GM18511 (cell line): ENCODE data around the gene SART1.
A peak's percentile ranks its signal among the peaks of the same experiment; 100 is the strongest.

Experiments used
- ATAC-seq: cut with Tn5 transposase; IDR thresholded peaks from one replicate; pipeline ENCODE4 v1.9.1; 2021; ENCODE audit warnings: mild to moderate bottlenecking, moderate library complexity; ENCODE audit not compliant: unreplicated experiment

SART1 gene

DNA sequence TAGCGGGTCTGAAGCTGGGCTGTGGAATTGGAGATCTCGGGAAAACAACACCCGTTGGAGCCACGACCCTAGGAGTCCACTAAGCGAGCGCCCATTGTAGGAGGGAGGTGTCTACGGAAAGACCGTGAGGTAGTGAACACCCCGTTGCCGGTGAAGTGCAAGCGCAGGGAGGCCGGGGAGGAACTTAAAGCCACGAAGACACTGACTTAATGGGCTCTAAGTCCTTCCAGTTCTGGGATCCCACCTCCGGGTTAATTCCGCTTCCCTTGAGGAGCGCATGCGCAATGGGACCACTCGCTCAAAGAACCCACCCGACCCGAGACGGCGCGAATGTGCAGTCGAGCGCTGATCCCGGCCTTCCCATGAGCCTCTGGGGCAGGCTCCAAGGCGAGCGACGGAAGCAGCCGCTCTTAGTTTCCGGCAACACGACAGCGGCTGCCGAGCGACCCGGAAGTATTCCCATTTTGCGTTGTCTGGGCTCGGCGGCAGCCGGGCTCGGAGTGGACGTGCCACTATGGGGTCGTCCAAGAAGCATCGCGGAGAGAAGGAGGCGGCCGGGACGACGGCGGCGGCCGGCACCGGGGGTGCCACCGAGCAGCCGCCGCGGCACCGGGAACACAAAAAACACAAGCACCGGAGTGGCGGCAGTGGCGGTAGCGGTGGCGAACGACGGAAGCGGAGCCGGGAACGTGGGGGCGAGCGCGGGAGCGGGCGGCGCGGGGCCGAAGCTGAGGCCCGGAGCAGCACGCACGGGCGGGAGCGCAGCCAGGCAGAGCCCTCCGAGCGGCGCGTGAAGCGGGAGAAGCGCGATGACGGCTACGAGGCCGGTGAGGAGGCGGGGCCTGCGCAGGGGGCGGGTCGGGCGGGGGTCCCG lies at the start of gene SART1:
Gene SART1 (plus strand): TSS at position 468 of the 874 bp plus-strand sequence. CDS start 47 bp downstream, at position 515.
- ATAC-seq, result peak; percentile 88

DNA sequence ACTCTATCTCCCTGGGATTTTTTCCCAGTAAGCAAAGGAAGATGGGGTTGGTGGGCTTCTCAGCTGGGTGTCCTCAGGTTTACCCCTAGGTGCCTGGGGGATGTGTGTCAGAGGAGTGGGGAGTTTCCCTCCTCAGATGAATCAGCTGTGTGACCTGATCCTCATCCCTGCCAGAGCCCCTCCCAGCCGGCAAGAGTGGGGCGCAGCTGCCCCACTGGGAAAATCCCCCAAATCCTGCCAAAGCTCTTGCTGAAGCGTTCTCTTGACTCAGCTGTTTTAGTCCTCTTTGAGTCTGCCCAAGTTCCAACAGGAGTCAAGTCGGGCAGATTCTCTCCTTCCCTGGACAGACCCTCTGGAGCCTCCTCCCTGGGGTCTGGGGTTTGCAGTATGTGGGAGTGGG lies 48.7 kb upstream of the SART1 start:
- no peak for ATAC-seq

DNA sequence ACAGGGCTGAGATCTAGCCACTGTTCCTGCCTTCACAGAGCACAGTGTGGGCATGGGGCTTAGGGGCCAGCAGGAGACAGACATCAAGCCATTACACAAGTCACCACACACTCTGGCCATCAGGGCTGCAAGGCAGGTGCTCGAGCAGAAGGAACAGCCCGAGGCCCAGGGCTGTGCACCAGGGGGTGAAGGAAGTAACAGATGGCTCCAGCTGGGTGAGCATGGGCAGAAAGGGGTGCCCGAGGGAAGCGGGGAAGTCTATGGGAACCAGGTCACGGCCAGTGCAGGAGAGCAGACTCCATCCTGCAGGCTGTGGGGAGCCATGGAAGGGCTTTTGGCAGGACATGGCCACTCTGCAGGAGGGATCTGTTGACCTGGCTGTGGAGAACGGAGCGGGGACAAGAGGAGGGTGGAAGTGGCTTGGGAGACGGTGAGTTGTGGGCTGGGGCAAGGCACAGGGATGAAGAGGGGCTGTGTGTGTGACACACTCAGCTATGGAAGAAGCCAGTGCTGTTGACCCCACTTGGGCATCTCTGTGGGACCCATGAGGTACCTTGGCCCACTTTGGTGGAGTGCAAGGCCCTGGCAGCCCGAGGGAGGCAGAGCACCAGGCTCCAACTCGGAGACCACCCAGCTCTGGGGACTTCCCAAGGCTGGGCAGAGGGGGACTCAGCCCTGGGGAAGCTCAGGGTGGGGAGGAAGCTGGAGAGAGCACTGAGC lies 46.3 kb upstream of the SART1 start:
- no peak for ATAC-seq

DNA sequence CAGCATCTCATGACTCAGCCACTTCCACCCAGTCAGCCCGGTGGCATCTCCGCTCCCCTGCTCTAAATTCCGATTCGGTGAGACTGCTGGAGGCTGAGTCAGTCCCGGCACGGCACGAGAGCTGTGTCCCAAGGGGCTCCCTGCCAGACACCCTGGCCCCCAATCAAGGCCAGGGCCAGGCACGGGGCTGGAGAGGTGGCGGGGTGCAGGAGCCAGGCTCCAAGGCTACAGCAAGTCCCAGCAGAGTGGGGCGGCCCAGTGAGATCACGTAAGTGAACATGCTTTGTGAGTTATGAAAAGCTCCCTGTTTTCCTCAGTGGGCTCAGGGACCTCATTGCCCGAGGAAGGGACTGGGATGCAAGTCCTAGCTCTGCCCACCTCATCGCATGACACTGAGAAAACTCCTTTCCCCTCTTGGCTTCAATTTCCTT lies 45.7 kb upstream of the SART1 start:
- no peak for ATAC-seq

DNA sequence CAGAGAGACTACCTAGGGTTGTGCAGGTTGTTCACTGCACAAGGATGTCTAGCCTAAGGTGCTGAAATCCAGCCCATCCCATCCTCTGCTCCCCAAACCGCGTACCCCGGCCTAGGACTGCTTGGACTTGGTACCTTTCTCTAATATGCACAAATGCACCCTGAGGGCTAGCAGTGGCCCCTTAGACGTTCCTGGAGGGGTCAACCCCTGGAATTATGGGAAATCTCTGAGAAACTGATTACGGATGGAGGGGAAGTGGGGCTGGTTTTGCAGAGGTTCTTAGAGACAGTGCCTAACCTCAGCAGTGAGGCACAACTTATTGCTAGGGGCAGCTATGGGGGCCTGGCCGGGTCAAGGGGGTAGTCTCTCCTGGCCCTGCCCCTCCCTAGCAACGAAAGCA lies 45.1 kb upstream of the SART1 start:
- ATAC-seq, result no peak

DNA sequence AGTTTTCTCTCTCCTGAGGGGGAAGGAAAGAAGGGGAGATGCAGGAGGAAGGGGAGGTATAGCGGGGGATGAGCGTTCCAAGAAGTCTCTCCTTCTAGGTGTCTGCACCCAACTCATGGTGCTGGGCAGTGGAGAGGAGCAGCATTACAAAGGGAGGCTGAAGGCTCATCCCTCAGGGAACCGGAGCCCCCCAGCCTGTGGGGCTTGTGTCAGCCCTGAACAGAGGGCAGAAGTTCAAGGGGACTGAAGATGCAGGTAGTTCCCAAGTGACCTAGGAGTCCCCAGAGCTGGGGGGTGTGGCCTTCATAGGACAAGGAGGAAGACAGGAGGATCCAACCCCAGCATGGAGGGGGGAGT lies 44.5 kb upstream of the SART1 start:
- no peak for ATAC-seq

- no peak for ATAC-seq
Observed at GRCh38 chr11:65917434-65918210, 43.9 kb upstream of the SART1 start.

DNA sequence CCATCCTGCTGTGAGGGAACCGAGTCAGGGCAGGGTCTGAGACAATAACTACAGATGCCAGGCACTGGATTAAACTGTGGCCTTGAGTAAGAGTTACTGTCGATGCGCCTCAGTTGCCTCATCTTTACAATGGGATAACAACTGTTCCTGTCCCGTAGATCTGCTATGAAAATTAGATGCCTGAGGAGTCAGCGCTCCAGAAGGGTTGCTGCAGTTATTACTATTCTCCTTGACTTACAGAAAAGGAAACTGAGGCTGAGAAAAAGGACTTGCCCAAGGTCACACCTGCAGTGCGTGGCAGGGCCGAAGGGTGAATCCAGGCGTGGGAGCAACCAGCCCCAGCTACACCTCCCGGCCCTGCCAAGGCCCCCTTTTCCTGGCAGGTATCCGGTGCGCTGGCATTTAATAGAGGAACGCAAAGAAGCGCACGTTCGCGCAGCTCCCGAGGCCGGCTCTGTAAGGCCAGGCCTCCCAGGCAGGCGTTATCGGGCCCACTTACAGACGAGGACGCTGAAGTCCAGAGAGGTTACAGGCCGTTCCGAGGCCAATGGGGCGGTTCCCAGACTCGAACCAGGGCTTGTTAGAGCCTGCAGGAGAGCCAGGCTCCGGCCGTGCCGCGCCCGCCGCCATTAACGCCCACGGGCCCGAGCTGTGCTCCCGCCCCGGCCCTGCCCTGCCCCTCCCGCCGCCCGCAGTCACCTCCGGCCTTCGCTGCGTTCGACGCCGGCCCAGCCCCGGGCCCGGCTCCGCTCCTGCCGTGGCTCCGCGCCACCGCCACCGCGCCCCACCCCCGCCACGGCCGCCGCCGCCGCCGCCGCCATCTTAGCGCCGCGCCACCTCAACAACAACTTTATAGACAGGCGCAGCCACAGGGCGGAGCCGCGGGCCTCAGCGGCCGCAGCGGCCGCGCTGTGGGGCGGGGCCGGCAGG lies 43.1 kb upstream of the SART1 start, which contains the start of gene C11orf68:
Gene C11orf68 (minus strand): TSS at position 852 of the 930 bp plus-strand sequence. CDS start 31 bp downstream, at position 821.
- peak; percentile 65 for ATAC-seq

DNA sequence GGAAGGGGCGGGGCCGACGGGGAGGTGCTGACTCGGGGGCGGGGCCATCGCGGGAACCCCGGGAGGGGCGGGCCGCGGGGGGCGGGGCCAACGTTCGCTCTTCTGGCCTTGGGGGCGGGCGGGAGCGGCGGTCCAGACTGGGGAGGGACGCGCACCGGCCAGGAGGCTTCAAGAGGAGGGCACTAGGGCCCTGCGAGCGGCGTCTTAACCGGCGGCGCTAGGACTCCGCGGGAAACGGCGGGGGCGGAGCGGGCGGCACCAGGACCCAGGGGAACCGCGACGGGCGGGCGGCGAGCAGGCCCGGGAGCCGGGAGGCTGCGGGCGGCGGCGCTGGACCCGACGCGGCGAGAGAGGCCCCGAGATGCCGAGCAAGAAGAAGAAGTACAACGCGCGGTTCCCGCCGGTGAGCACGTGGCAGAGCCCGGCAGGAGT lies 42.4 kb upstream of the SART1 start, which contains the start of gene DRAP1:
Gene DRAP1 (plus strand): TSS at position 286 of the 432 bp plus-strand sequence. CDS start 76 bp downstream, at position 362.
- ATAC-seq, result peak; percentile 90

DNA sequence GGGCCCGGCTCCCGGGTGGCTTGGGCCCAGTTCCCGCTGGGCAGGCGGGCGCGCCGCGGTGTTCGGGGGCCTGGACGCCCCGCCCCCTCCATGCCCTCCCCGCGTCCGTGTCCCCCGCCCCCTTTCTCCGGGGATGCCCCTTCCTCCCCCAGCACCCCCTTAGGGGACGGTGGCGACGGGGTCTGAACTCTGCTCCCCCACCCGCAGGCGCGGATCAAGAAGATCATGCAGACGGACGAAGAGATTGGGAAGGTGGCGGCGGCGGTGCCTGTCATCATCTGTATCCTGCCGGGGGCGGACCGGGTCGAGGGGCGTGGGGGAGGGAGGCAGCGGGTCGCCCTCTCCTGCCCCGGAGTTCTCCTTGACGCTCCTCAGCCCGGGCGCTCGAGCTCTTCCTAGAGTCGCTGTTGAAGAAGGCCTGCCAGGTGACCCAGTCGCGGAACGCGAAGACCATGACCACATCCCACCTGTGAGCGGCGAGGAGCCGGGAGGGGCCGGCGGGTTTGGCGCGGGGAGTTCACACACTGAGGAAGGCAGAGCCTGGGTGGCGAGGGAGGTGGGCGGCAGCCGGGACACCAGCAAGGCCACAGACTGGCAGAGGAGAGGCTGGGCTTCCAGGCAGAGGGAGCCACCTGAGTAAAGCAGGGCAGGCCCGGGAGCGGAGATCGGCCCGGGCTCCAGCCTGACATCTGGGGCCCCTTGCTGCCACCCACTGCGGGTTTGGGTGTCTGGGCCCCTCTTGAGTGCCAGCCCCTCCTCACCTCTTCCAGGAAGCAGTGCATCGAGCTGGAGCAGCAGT lies 41.8 kb upstream of the SART1 start:
- peak; percentile 49 for ATAC-seq

DNA sequence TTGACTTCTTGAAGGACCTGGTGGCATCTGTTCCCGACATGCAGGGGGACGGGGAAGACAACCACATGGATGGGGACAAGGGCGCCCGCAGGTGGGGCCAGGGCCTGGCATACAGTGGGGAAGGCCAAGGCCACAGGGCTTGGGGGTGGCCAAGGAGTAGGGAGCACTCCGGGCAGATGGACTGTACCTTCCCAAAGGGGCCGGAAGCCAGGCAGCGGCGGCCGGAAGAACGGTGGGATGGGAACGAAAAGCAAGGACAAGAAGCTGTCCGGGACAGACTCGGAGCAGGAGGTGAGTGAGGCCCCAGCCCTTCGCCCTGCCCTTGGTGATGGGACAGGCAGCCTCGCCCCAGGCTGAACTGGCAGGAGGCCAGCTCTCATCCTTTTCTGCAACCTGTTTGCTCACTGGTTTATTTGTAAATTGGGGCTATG lies 41.1 kb upstream of the SART1 start:
- ATAC-seq, result no peak

- ATAC-seq, result no peak
Observed at GRCh38 chr11:65921033-65921555, 40.4 kb upstream of the SART1 start.

- ATAC-seq, result no peak
Observed at GRCh38 chr11:65921876-65922275, 39.7 kb upstream of the SART1 start.

- no peak for ATAC-seq
Observed at GRCh38 chr11:65922565-65922964, 39.0 kb upstream of the SART1 start.

- ATAC-seq, result no peak
Observed at GRCh38 chr11:65925397-65925796, 36.1 kb upstream of the SART1 start.

- ATAC-seq, result peak; percentile 76
Observed at GRCh38 chr11:65927904-65928397, 33.6 kb upstream of the SART1 start.

DNA sequence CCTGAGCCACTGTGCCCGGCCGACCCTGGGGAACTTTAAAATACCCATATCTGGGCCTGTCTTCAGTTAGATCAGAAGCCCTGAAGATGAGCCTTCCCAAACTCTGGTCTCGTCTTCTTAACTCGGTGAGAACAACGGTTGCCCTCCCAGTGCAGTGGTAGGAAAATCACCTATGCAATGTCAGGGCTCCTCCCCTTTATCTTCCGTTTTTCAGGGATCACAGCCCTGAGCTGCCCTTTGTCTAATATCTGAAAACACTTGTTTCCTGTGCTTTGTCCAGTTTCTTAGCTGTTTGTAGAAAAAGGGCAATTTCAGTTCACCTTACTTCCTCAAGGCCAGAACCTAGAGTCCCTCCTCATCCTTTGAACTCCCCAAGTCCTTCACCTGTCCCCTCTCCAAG lies 32.9 kb upstream of the SART1 start:
- ATAC-seq, result no peak

GRCh38 chr11:65931773-65932557 lies 29.6 kb upstream of the SART1 start:
- ATAC-seq, result no peak
